SH-SY5Y (cell line): ENCODE measurements around the gene CENPT.

Experiments
- GATA2 ChIP-seq: IDR thresholded peaks from 2 replicates; pipeline ENCODE4 v1.6.1; 2011; ENCODE audit warnings: mild to moderate bottlenecking, low read depth, low read length
- GATA3 ChIP-seq: IDR thresholded peaks from 2 replicates; pipeline ENCODE4 v1.6.1; 2011; ENCODE audit warnings: low read depth, mild to moderate bottlenecking, low read length, moderate library complexity

DNA sequence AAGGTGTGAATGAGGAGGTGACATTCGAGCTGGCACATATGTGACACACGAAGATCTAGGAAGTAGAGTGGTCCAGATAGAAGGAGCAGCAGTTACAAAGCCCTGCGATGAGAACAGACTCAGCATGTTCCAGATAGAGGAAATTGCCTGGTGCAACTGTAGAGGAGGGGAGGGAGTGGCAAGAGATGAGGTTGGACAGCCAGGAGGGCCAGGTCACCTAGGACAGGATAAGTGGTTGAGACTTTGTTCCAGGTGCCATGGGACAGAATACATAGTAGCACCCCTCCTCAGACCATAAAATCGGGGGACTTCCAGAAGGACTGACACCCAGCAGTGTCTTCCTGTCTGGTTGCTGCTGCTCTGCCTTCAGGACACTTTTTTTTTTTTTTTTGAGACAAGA is 11.0 kb upstream of the CENPT start:
- no peak for TF ChIP-seq GATA2
- no peak for TF ChIP-seq GATA3
